Trophoblast cell (in vitro differentiated cells and primary cell): ENCODE measurements around the gene DMBX1.

Experiments
- DNase-seq, 2 donors: peaks; one replicate each; pipeline ENCODE4 v3.0.0-alpha.2; 2016
- H2AFZ ChIP-seq: 2 replicates; pipeline ENCODE4 v1.6.1; 2013; ENCODE audit warnings: low read length, moderate library complexity, mild to moderate bottlenecking; ENCODE audit not compliant: insufficient read depth, poor library complexity
- H2AK5ac ChIP-seq: 2 replicates; pipeline ENCODE4 v1.6.1; 2013; ENCODE audit warnings: mild to moderate bottlenecking, low read length
- H2BK120ac ChIP-seq: 2 replicates; pipeline ENCODE4 v1.6.1; 2013; ENCODE audit warnings: low read length, mild to moderate bottlenecking, moderate library complexity; ENCODE audit not compliant: insufficient read depth, poor library complexity
- H2BK12ac ChIP-seq: 2 replicates; pipeline ENCODE4 v1.6.1; 2013; ENCODE audit warnings: mild to moderate bottlenecking, low read length, moderate library complexity
- H2BK5ac ChIP-seq: 2 replicates; pipeline ENCODE4 v1.6.1; 2013; ENCODE audit warnings: low read length, low read depth, moderate library complexity, mild to moderate bottlenecking; ENCODE audit not compliant: poor library complexity
- H3K14ac ChIP-seq: 2 replicates; pipeline ENCODE4 v1.6.1; 2013; ENCODE audit warnings: mild to moderate bottlenecking, low read length
- H3K18ac ChIP-seq: 2 replicates; pipeline ENCODE4 v1.6.1; 2013; ENCODE audit warnings: mild to moderate bottlenecking, low read length
- H3K23ac ChIP-seq: 2 replicates; pipeline ENCODE4 v1.6.1; 2013; ENCODE audit warnings: low read length
- H3K27ac ChIP-seq: 2 replicates; pipeline ENCODE4 v1.5.1; 2013; ENCODE audit warnings: low read depth, mild to moderate bottlenecking, inconsistent platforms, low read length, moderate library complexity
- H3K27me3 ChIP-seq: 2 replicates; pipeline ENCODE4 v1.6.1; 2013; ENCODE audit warnings: inconsistent platforms, mild to moderate bottlenecking, low read length, moderate library complexity; ENCODE audit not compliant: insufficient read depth
- H3K36me3 ChIP-seq, 2 experiments: 1 replicate in 1 of 2; 2 replicates in 1 of 2; pipeline ENCODE4 v1.6.1; 2013; ENCODE audit warnings: low read length in 2 of 2, mild to moderate bottlenecking in 2 of 2, moderate library complexity in 1 of 2; ENCODE audit not compliant: insufficient read depth in 2 of 2, control insufficient read depth in 1 of 2
- H3K4ac ChIP-seq: 2 replicates; pipeline ENCODE4 v1.6.1; 2013; ENCODE audit warnings: low read depth, mild to moderate bottlenecking, low read length, moderate library complexity
- H3K4me1 ChIP-seq, 2 experiments: 1 replicate in 1 of 2; 2 replicates in 1 of 2; pipeline ENCODE4 v1.6.1; 2013; ENCODE audit warnings: low read length in 2 of 2, mild to moderate bottlenecking in 2 of 2, moderate library complexity in 1 of 2; ENCODE audit not compliant: insufficient read depth in 2 of 2, control insufficient read depth in 1 of 2
- H3K4me2 ChIP-seq: 2 replicates; pipeline ENCODE4 v1.6.1; 2013; ENCODE audit warnings: inconsistent platforms, mild to moderate bottlenecking, low read length, moderate library complexity
- H3K4me3 ChIP-seq: 2 replicates; pipeline ENCODE4 v1.5.1; 2013; ENCODE audit warnings: mild to moderate bottlenecking, low read depth, low read length, inconsistent platforms
- H3K79me1 ChIP-seq: one replicate; pipeline ENCODE4 v1.6.1; 2013; ENCODE audit warnings: low read length
- H3K79me2 ChIP-seq: 2 replicates; pipeline ENCODE4 v1.6.1; 2013; ENCODE audit warnings: low read length, mild to moderate bottlenecking; ENCODE audit not compliant: control insufficient read depth, insufficient read depth, poor library complexity
- H3K9ac ChIP-seq: 2 replicates; pipeline ENCODE4 v1.6.1; 2013; ENCODE audit warnings: mild to moderate bottlenecking, low read length
- H3K9me3 ChIP-seq: 2 replicates; pipeline ENCODE4 v1.6.1; 2013; ENCODE audit warnings: low read depth, mild to moderate bottlenecking, control low read depth, inconsistent platforms, low read length; ENCODE audit not compliant: insufficient read depth
- H4K12ac ChIP-seq: 2 replicates; pipeline ENCODE4 v1.6.1; 2013; ENCODE audit warnings: low read depth, mild to moderate bottlenecking, low read length, moderate library complexity
- H4K8ac ChIP-seq: 2 replicates; pipeline ENCODE4 v1.6.1; 2013; ENCODE audit warnings: low read depth, mild to moderate bottlenecking, low read length, moderate library complexity
- H4K91ac ChIP-seq: one replicate; pipeline ENCODE4 v1.6.1; 2013; ENCODE audit warnings: low read depth, mild to moderate bottlenecking, low read length, moderate library complexity
- WGBS: extraction: QIAGEN DNeasy Blood & Tissue Kit; methylation state at CpG from one replicate; pipeline ENCODE4 v1.1.7; 2013; ENCODE audit warnings: missing lambda C conversion rate; ENCODE audit not compliant: insufficient read length, insufficient coverage; ENCODE audit errors: extremely low coverage; 5-methylcytosine and 5-hydroxymethylcytosine counted together

Gene DMBX1

GRCh38 chr1:46449223-46450159 lies 40.1 kb upstream of the DMBX1 start:
- Histone ChIP-seq H4K91ac (no peak overlapping the region), H3K79me1 (no peaks in the 10 kb centered on the region), H3K18ac (no peak overlapping the region), H3K4me3 (no peak overlapping the region), H4K12ac (no peak overlapping the region), H3K79me2 (no peaks in the 10 kb centered on the region), H2BK12ac (no peak overlapping the region), H3K9me3 (peaks cover 4% of the 10 kb centered on the region), H2AK5ac (no peak overlapping the region), H2BK5ac (no peak overlapping the region), H3K4me1 (peaks cover 0 to 4% of the 10 kb centered on the region in 2 experiments), H3K27me3 (peaks cover 63% of the 10 kb centered on the region), H3K27ac (no peak overlapping the region), H2BK120ac (no peak overlapping the region), H2AFZ (no peak overlapping the region), H3K14ac (no peak overlapping the region), H3K36me3 (no peaks in the 10 kb centered on the region), H3K4me2 (no peak overlapping the region), H4K8ac (no peak overlapping the region), H3K4ac (no peak overlapping the region), H3K23ac (no peak overlapping the region), H3K9ac (no peak overlapping the region)
- DNase-seq = no peak
- no CpG with 5 or more reads among the region's 6 CpGs for WGBS

GRCh38 chr1:46450160-46450517 lies 39.5 kb upstream of the DMBX1 start:
- H3K14ac ChIP-seq = no peak overlapping the region
- H3K18ac ChIP-seq = no peak overlapping the region
- no peak overlapping the region for H3K9ac ChIP-seq
- no peak overlapping the region for H3K4ac ChIP-seq
- H4K8ac ChIP-seq = no peak overlapping the region
- H4K12ac ChIP-seq = no peak overlapping the region
- H3K79me1 ChIP-seq = no peaks in the 10 kb centered on the region
- no peak overlapping the region for H3K4me3 ChIP-seq
- H3K4me2 ChIP-seq = no peak overlapping the region
- no peak for DNase-seq
- H3K4me1 ChIP-seq = peaks cover 0 to 4% of the 10 kb centered on the region in 2 experiments
- no peak overlapping the region for H2AFZ ChIP-seq
- H3K36me3 ChIP-seq = no peaks in the 10 kb centered on the region
- no CpG with 5 or more reads among the region's 1 CpG for WGBS
- no peak overlapping the region for H2AK5ac ChIP-seq
- peaks cover 4% of the 10 kb centered on the region for H3K9me3 ChIP-seq
- no peak overlapping the region for H3K27ac ChIP-seq
- no peaks in the 10 kb centered on the region for H3K79me2 ChIP-seq
- H2BK120ac ChIP-seq = no peak overlapping the region
- no peak overlapping the region for H4K91ac ChIP-seq
- no peak overlapping the region for H3K23ac ChIP-seq
- H2BK12ac ChIP-seq = no peak overlapping the region
- H3K27me3 ChIP-seq = peaks cover 63% of the 10 kb centered on the region
- no peak overlapping the region for H2BK5ac ChIP-seq

GRCh38 chr1:46451948-46452930 lies 37.4 kb upstream of the DMBX1 start:
- WGBS = no CpG with 5 or more reads among the region's 5 CpGs

GRCh38 chr1:46452931-46453325 lies 36.7 kb upstream of the DMBX1 start:
- Histone ChIP-seq H3K9me3 (peaks cover 4% of the 10 kb centered on the region), H3K4me3 (no peak overlapping the region), H3K23ac (no peak overlapping the region), H3K4ac (no peak overlapping the region), H4K91ac (no peak overlapping the region), H3K79me1 (no peaks in the 10 kb centered on the region), H3K79me2 (no peaks in the 10 kb centered on the region), H2AK5ac (no peak overlapping the region), H3K36me3 (no peaks in the 10 kb centered on the region), H3K4me1 (peaks cover 0 to 3% of the 10 kb centered on the region in 2 experiments), H2AFZ (no peak overlapping the region), H3K14ac (no peak overlapping the region), H3K18ac (no peak overlapping the region), H3K27ac (no peak overlapping the region), H2BK12ac (no peak overlapping the region), H3K4me2 (no peak overlapping the region), H4K8ac (no peak overlapping the region), H2BK5ac (no peak overlapping the region), H3K9ac (no peak overlapping the region), H3K27me3 (peaks cover 51% of the 10 kb centered on the region), H2BK120ac (no peak overlapping the region), H4K12ac (no peak overlapping the region)
- no CpG with 5 or more reads among the region's 15 CpGs for WGBS
- no peak for DNase-seq

More at GRCh38 chr1:46451948-46452930, 37.4 kb upstream of the DMBX1 start:
- H2AFZ ChIP-seq = no peak overlapping the region
- peaks cover 0 to 4% of the 10 kb centered on the region in 2 experiments for H3K4me1 ChIP-seq
- no peak for DNase-seq
- no peak overlapping the region for H4K91ac ChIP-seq
- H3K4me2 ChIP-seq = no peak overlapping the region
- no peak overlapping the region for H3K4ac ChIP-seq
- peaks cover 4% of the 10 kb centered on the region for H3K9me3 ChIP-seq
- no peaks in the 10 kb centered on the region for H3K79me2 ChIP-seq
- peaks cover 57% of the 10 kb centered on the region for H3K27me3 ChIP-seq
- H3K23ac ChIP-seq = no peak overlapping the region
- H2BK5ac ChIP-seq = no peak overlapping the region
- H2BK120ac ChIP-seq = no peak overlapping the region
- no peak overlapping the region for H4K8ac ChIP-seq
- H3K14ac ChIP-seq = no peak overlapping the region
- H3K4me3 ChIP-seq = no peak overlapping the region
- no peak overlapping the region for H2AK5ac ChIP-seq
- no peak overlapping the region for H3K9ac ChIP-seq
- H4K12ac ChIP-seq = no peak overlapping the region
- H3K18ac ChIP-seq = no peak overlapping the region
- no peaks in the 10 kb centered on the region for H3K36me3 ChIP-seq
- no peaks in the 10 kb centered on the region for H3K79me1 ChIP-seq
- H3K27ac ChIP-seq = no peak overlapping the region
- H2BK12ac ChIP-seq = no peak overlapping the region
